CD1c-positive myeloid dendritic cell (primary cell): ENCODE measurements around the gene ZRANB3.
"Not testable (repeated sequence)": the region's sequence is repeated elsewhere in the genome, so short reads cannot be mapped to it uniquely, and the experiment has no call there.

ENCODE experiments used
- DNase-seq: peaks from one replicate; pipeline ENCODE4 v3.0.0-alpha.2; 2016; ENCODE audit errors: extremely low spot score

ZRANB3 gene

GRCh38 chr2:135490376-135490775 is 40.6 kb downstream of the ZRANB3 start:
- DNase-seq, result no peak

GRCh38 chr2:135485441-135485840 is 45.6 kb downstream of the ZRANB3 start:
- DNase-seq, result no peak

GRCh38 chr2:135475128-135475527 is 55.9 kb downstream of the ZRANB3 start:
- DNase-seq, result no peak

GRCh38 chr2:135473567-135473966 is 57.5 kb downstream of the ZRANB3 start:
- DNase-seq, result no peak

- peak; percentile 2 for DNase-seq
Observed at GRCh38 chr2:135471106-135471505, 59.9 kb downstream of the ZRANB3 start.

- no peak for DNase-seq
Observed at GRCh38 chr2:135457279-135457678, 73.7 kb downstream of the ZRANB3 start.

GRCh38 chr2:135456835-135457234 is 74.2 kb downstream of the ZRANB3 start:
- DNase-seq, result no peak

GRCh38 chr2:135456431-135456830 is 74.6 kb downstream of the ZRANB3 start:
- DNase-seq, result no peak

GRCh38 chr2:135454608-135455007 is 76.4 kb downstream of the ZRANB3 start:
- no peak for DNase-seq

- DNase-seq, result not testable (repeated sequence)
Observed at GRCh38 chr2:135453027-135453426, 78.0 kb downstream of the ZRANB3 start.

- DNase-seq, result no peak
Observed at GRCh38 chr2:135451966-135452365, 79.1 kb downstream of the ZRANB3 start.

- not testable (repeated sequence) for DNase-seq
Observed at GRCh38 chr2:135443013-135443412, 88.0 kb downstream of the ZRANB3 start.

- DNase-seq, result not testable (repeated sequence)
Observed at GRCh38 chr2:135435155-135435554, 95.9 kb downstream of the ZRANB3 start.

- no peak for DNase-seq
Observed at GRCh38 chr2:135424849-135425248, 106.2 kb downstream of the ZRANB3 start.

- no peak for DNase-seq
Observed at GRCh38 chr2:135422898-135423297, 108.1 kb downstream of the ZRANB3 start.

GRCh38 chr2:135411646-135412045 is 119.4 kb downstream of the ZRANB3 start:
- no peak for DNase-seq

GRCh38 chr2:135409436-135409835 is 121.6 kb downstream of the ZRANB3 start:
- no peak for DNase-seq

- not testable (repeated sequence) for DNase-seq
Observed at GRCh38 chr2:135396259-135396658, 134.8 kb downstream of the ZRANB3 start.

GRCh38 chr2:135386993-135387392 is 144.0 kb downstream of the ZRANB3 start:
- no peak for DNase-seq

- DNase-seq, result no peak
Observed at GRCh38 chr2:135378591-135378990, 152.4 kb downstream of the ZRANB3 start.

- DNase-seq, result no peak
Observed at GRCh38 chr2:135373702-135374101, 157.3 kb downstream of the ZRANB3 start.

GRCh38 chr2:135349941-135350340 is 181.1 kb downstream of the ZRANB3 start:
- DNase-seq, result no peak

GRCh38 chr2:135348096-135348704 is 182.8 kb downstream of the ZRANB3 start:
- DNase-seq, result not testable (repeated sequence)

GRCh38 chr2:135337071-135337470 is 193.9 kb downstream of the ZRANB3 start:
- DNase-seq, result no peak
